HUES48 (cell line): Measurements from ENCODE around the gene EXOC6.

Experiments used
- H3K27ac ChIP-seq: one replicate; pipeline ENCODE4 v1.7.0; 2013; ENCODE audit warnings: low read depth, low read length, inconsistent platforms
- H3K27me3 ChIP-seq: 2 replicates; pipeline ENCODE4 v1.6.1; 2013; ENCODE audit warnings: mild to moderate bottlenecking, low read length; ENCODE audit not compliant: control insufficient read depth, insufficient read depth
- H3K36me3 ChIP-seq: 2 replicates; pipeline ENCODE4 v1.6.1; 2013; ENCODE audit warnings: low read length; ENCODE audit not compliant: control insufficient read depth, insufficient read depth
- H3K4me1 ChIP-seq: 2 replicates; pipeline ENCODE4 v1.6.1; 2013; ENCODE audit warnings: mild to moderate bottlenecking, low read length; ENCODE audit not compliant: control insufficient read depth, insufficient read depth
- H3K4me3 ChIP-seq: 2 replicates; pipeline ENCODE4 v1.5.1; 2013; ENCODE audit warnings: mild to moderate bottlenecking, low read depth, low read length
- H3K9ac ChIP-seq: 2 replicates; pipeline ENCODE4 v1.6.1; 2013; ENCODE audit warnings: mild to moderate bottlenecking, low read depth, low read length, moderate library complexity
- H3K9me3 ChIP-seq: 2 replicates; pipeline ENCODE4 v1.6.1; 2013; ENCODE audit warnings: low read length; ENCODE audit not compliant: control insufficient read depth, insufficient read depth

Gene EXOC6

DNA sequence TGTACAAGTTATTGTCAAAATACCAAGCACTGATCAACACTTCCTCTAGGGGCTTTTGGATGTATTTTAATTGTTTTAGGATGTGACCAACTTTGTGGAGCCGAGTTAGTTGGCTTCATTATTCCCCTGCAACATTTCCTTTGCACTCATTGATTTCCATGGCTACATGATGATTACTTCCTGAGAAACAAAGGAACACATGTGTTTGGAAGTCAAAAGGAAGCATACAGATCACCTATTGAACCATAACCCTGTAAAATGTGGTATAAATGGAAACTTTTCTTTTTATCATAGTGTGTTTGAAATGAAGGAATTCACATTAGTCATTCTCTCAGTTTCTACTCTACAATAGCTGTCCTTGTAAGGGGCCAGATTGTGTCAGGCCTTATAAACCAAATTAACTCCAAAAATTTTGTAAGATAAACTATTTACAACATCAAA, 32.2 kb upstream of the EXOC6 start:
- Histone ChIP-seq H3K9me3 (no peaks in the 10 kb centered on the region), H3K36me3 (no peaks in the 10 kb centered on the region), H3K9ac (no peak overlapping the region), H3K27ac (no peak overlapping the region), H3K4me1 (no peaks in the 10 kb centered on the region), H3K4me3 (no peak overlapping the region), H3K27me3 (no peaks in the 10 kb centered on the region)

DNA sequence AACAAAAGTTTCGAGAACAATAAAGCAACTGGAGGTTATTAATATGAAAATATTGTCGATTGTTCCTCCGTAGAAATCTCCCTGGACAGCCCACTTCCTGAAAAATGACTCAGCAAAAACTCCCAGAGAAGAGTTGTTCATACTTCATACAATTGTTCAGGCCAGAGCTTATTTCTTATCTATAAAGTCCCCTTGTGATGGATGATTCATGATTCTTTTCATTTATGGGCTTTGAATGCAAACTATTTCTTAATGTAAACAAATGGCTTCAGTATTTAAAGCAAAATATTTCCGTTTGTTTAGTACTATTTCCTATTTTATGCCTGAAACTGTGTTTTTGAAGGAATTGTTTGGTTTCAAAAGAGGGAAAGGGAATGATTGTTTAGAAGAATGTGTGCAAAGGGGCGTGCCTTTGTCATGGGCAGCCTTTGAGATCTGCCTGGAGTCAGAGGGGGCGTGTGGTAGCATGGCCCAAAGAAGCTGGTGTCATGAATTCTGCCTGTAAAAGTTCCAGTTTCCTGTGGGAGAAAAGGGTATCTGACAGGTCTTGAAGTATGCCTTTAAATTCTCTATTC, 26.2 kb upstream of the EXOC6 start:
- H3K4me1 ChIP-seq = peaks cover 6% of the 10 kb centered on the region
- H3K9me3 ChIP-seq = no peaks in the 10 kb centered on the region
- H3K27ac ChIP-seq = no peak overlapping the region
- H3K27me3 ChIP-seq = no peaks in the 10 kb centered on the region
- H3K4me3 ChIP-seq = no peak overlapping the region
- no peaks in the 10 kb centered on the region for H3K36me3 ChIP-seq
- H3K9ac ChIP-seq = no peak overlapping the region

DNA sequence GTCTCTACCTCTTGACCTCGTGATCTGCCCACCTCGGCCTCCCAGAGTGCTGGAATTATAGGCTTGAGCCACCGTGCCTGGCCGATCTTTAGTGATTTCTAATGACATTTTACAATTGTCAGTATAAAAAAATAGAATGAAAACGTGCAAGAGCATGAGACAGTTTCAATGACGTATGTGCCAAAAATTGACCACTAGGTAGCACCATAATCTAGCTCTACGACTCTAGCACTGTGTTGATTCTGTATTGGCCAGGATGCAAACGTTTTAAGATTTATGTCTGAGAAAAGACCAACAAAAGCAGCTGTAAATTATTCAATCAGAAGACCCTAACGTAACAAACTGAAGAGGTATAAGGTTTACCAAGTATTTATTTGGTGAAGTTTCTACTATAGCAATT, 25.4 kb upstream of the EXOC6 start:
- Histone ChIP-seq H3K27ac (no peak overlapping the region), H3K4me3 (no peak overlapping the region)

DNA sequence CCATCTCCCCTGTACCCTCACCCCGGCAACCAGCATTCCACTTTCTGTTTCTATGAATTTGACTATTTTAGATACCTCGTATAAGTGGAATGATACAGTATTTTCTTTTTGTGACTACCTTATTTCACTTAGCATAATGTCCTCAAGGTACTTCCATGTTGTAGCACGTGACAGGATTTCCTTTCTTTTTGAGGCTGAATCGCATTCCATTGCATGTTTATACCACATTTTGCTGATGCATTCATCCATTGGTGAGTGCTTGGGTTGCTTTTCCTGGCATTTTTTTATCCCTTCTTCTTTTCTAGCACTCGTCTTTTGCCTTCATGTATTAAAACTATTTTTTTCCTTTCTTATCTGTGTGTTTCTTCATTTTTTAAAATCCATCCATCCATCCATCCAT, 22.3 kb upstream of the EXOC6 start:
- H3K27ac ChIP-seq = no peak overlapping the region
- H3K9ac ChIP-seq = no peak overlapping the region
- H3K4me1 ChIP-seq = peaks cover 6% of the 10 kb centered on the region
- no peaks in the 10 kb centered on the region for H3K9me3 ChIP-seq
- no peaks in the 10 kb centered on the region for H3K36me3 ChIP-seq
- H3K4me3 ChIP-seq = no peak overlapping the region
- no peaks in the 10 kb centered on the region for H3K27me3 ChIP-seq

More for the DNA sequence above, 25.4 kb upstream of the EXOC6 start:
- no peak overlapping the region for H3K9ac ChIP-seq
- H3K27me3 ChIP-seq = no peaks in the 10 kb centered on the region
- H3K36me3 ChIP-seq = no peaks in the 10 kb centered on the region
- peaks cover 6% of the 10 kb centered on the region for H3K4me1 ChIP-seq
- no peaks in the 10 kb centered on the region for H3K9me3 ChIP-seq

DNA sequence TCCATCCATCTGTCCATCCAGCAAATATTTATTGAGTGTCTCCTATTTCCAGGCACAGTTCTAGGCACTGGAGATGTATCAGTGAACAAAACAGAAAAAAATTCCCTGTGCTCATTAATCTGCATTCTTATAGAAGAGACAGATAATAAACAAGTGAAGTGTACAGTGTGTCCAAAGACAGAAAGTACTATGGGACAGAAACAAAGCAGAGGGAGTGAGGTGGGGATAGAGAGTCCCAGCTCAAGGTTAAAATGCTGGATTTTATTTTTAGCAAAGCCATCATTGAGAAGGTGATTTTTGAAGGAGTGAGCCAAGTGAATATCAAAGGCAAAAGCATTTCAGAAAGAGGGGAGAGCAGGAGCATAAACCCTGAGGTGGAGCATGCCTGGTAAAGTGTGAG, 21.8 kb upstream of the EXOC6 start:
- Histone ChIP-seq H3K9ac (no peak overlapping the region), H3K9me3 (no peaks in the 10 kb centered on the region), H3K4me3 (no peak overlapping the region), H3K27me3 (no peaks in the 10 kb centered on the region), H3K36me3 (no peaks in the 10 kb centered on the region), H3K27ac (no peak overlapping the region), H3K4me1 (peaks cover 6% of the 10 kb centered on the region)

DNA sequence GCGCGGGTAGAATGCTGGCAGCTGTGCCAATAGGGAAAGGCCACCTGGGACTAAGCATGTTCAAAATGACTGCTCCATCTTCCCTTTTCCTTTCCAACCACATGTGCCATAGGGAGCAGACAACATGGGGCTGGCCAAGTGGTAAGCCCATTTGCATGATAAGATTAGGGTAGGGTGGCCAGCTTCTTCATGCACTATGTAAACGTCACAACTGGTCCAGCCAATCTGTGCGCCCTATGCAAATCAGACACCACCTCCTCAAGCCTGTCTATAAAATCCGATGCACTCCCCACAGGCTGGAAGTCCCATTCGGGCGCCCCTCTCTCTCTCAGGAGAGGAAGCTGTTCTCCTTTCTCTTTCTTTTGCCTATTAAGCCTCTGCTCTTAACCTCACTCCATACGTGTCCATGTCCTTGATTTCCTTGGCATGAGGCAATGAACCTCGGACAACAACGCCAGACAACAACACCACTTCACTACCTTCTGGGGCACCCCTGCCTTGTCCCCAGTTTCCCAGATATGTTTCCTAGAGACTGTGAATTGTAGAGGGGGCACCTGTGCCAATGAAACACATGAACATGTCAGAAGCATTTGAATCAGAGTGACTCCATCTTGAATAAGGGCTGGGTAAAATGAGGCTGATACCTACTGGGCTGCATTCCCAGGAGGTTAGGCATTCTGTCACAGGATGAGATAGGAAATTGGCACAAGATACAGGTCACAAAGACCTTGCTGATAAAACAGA, 19.1 kb upstream of the EXOC6 start:
- Histone ChIP-seq H3K4me1 (0 out of 2 replicates have a peak, but pooled peaks cover under 1% of the 10 kb centered on the region), H3K27me3 (no peaks in the 10 kb centered on the region), H3K9me3 (no peaks in the 10 kb centered on the region), H3K36me3 (no peaks in the 10 kb centered on the region), H3K4me3 (no peak overlapping the region), H3K27ac (no peak overlapping the region), H3K9ac (no peak overlapping the region)

DNA sequence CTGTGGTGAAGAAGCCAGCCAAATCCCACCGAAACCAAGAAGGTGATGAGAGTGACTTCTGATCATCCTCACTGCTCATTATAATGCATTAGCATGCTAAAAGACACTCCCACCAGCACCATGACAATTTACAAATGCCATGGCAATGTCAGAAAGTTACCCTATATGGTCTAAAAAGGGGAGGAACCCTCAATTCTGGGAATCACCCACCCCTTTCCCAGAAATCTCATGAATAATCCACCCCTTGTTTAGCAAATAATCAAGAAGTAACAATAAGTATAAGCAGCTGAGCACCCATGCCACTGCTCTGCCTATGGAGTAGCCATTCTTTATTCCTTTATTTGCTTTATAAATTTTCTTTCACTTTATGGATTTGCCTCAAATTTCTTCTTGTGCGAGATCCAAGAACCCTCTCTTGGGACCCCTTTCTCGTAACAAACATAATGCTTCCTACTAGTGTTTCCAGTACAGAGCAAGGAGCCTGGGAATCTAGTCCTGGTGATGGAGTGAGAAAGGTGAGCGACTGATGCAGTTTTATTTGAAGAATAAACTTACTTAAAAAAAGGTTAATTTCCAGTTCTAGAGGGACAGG, 18.4 kb upstream of the EXOC6 start:
- Histone ChIP-seq H3K27ac (no peak overlapping the region), H3K9me3 (no peaks in the 10 kb centered on the region), H3K27me3 (no peaks in the 10 kb centered on the region), H3K4me3 (no peak overlapping the region), H3K9ac (no peak overlapping the region), H3K36me3 (no peaks in the 10 kb centered on the region), H3K4me1 (peaks cover 7% of the 10 kb centered on the region; the same call in 1 of the 2 replicates)

DNA sequence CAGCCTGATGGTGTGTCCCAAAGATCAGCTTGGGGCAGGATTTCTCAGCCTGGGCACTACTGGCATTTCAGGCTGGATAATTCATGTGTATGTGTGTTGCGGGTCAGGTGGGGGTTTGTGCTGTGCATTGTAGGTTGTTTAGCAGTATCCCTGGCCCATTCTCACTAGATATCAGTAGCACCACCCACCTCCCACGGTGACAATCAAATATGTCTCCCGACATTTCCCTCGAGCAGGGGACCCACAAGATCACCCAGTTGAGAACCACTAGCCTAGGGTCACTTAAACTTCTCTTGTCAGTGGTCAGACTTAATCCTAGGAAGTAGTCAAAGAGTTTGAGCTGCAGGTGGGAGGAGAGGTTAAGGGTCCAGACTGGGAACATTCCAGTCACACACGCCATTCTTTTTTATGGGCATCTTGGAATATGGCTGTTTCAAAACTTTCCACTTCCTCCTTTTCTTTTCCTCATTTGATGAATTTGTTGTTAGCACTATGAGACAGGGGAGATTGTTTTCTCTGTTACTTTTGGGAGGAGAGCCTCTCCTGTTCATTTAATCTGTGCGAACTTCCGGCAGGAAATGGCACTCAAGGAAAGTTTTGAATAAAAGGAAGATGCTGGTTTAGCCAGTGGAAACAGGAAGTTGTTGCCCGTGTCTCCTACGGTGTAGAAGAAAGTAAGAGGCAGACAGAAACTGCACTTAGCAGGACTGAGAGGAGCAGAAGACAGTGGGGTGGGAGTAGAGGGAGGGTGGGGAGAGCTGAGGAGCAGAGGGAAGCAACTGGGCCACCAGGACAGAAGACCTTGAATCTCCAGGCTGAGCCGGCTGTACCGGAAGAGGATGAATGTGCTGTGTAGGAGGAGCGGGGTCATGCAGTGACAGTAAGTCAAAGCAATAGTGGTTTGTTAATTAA, 17.6 kb upstream of the EXOC6 start:
- Histone ChIP-seq H3K4me3 (no peak overlapping the region), H3K9ac (no peak overlapping the region), H3K36me3 (no peaks in the 10 kb centered on the region), H3K27me3 (no peaks in the 10 kb centered on the region), H3K9me3 (no peaks in the 10 kb centered on the region), H3K4me1 (peaks cover 12% of the 10 kb centered on the region; the same call in 1 of the 2 replicates), H3K27ac (no peak overlapping the region)

DNA sequence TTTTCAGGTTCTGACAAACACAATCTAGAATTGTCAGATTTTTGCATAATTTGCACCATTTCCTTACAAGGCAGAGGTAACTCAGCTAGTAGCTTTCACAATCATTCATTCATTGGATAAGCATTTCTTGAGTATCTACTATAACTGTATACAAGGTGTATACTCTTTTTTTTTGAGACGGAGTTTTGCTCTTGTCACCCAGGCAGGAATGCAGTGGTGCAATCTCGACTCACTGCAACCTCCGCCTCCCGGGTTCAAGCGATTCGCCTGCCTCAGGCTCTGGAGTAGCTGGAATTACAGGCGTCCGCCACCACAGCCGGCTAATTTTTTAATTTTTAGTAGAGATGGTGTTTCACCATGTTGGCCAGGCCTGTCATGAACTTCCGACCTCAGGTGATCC, 16.2 kb upstream of the EXOC6 start:
- no peak overlapping the region for H3K27ac ChIP-seq
- no peak overlapping the region for H3K9ac ChIP-seq
- no peaks in the 10 kb centered on the region for H3K9me3 ChIP-seq
- H3K4me1 ChIP-seq = peaks cover 17% of the 10 kb centered on the region; the same call in 1 of the 2 replicates
- no peaks in the 10 kb centered on the region for H3K27me3 ChIP-seq
- H3K4me3 ChIP-seq = no peak overlapping the region
- no peaks in the 10 kb centered on the region for H3K36me3 ChIP-seq

DNA sequence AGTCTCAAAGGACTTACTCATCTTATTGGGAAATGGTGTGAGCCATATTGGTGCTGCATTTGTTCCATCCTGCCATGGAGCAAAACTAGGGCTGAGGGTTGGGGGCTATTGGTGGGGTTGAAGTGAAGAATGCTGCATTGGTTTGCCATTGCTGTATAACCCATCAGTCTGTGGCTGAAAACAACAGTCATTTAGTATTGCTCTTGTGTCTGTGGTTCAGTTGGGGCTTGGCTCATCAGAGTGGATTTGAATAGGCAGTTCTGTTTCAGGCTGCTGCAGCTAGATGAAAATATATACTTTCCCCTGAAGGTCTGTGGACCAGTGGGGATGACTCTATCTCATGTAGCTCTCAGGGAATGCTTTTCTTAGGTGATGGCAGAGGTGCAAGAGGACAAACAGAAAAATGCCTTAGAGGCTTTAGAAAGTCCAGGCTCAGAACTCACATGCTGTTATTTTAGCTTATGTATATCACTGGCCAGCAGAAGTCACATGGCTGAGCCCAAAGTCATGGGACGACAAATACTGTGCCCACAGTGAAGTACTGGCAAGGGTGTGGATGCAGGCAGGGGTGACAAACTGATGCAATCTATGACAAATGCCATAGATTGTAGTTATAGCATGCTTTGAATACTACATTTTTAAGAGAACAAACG, 15.2 kb upstream of the EXOC6 start:
- no peak overlapping the region for H3K27ac ChIP-seq
- no peaks in the 10 kb centered on the region for H3K9me3 ChIP-seq
- H3K4me1 ChIP-seq = peaks cover 17% of the 10 kb centered on the region; the same call in 1 of the 2 replicates
- no peak overlapping the region for H3K9ac ChIP-seq
- no peaks in the 10 kb centered on the region for H3K36me3 ChIP-seq
- H3K27me3 ChIP-seq = no peaks in the 10 kb centered on the region
- no peak overlapping the region for H3K4me3 ChIP-seq
